SK-MEL-5 (cell line): Measurements from ENCODE around the gene ZNF652. TPM values are rescaled to one million over a fixed set of nuclear protein-coding genes. Genes with fewer than 3 reads are reported as not detected.
"Not testable (repeated sequence)": the region's sequence is repeated elsewhere in the genome, so short reads cannot be mapped to it uniquely, and the experiment has no call there.

Experiments
- DNase-seq: peaks from one replicate; pipeline ENCODE4 v3.0.0-alpha.2; 2016; ENCODE audit warnings: low read depth, low spot score
- in situ Hi-C: cut with HindIII; loops from 2 replicates; pipeline ENCODE4 v1.10.0; 2016; ENCODE audit warnings: low sequenced_read_pairs, high pct_unique_total_duplicates, low pct_unique_long_range_greater_than_20kb
- polyA plus RNA-seq, 2 experiments: library from polyadenylated mRNA; depleted of rRNA; stranded (reverse); fragments of >200 nt; gene quantifications; 2 replicates each; pipeline ENCODE4 v1.2.3, GENCODE V29; 2015
- total RNA-seq: library from RNA; depleted of rRNA; stranded (reverse); fragments of >200 nt; shearing (Covaris generic); gene quantifications from 2 replicates; pipeline ENCODE4 v1.2.3, GENCODE V29; 2014; rRNA removed

The ZNF652 gene
- total RNA-seq: 36.0 and 36.9 TPM in 2 replicates
- 16.8 and 17.5 TPM in 2 replicates for polyA plus RNA-seq (2015; cell fraction: cytosol; rRNA removed)
- polyA plus RNA-seq (2015; cell fraction: nucleus; rRNA removed): 27.5 and 32.5 TPM in 2 replicates

DNA sequence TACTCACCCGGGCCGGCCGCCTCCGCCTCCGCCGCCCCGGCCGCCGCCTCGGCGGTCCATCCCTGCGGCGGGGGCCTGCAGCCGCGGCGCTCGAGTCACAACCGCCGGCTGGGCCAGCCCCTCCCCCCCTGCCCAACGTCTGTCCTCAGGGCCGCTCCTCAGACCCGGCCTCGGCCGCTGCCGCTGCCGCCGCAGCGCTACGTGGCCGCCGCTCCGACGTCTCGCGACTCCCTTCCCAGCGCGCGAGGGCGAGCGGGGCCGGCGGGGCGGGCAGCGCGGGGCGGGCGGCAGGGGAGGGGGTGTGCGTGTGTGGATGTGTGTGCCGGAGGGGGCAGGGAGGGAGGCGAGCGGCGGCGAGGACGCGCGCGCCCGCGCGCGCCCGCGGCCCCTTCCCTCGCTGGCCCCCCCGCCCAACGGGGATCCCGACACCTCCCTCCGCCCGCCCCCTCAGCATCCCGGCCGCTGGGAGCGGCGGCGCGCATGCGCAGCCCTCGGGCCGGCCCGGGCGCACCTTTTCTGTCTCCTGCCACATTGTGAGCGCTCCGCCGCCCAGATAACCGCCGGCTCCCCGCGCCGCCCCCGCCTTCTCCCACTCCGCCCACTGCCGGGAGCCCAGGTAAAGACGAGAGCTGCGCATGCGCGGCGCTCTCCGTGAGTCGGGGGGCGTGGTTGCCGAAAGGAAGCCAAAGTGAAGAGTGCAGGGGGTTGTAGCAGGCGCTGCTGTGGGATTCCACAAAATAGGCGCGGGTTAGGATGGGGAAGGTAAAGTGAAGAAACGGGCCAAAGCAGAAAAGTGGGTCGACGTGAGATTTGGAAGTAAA lies at the start of gene ZNF652:
TSS of gene ZNF652 (minus strand) at position 349 of the 821 bp plus-strand sequence. CDS start 44,525 bp downstream, outside the sequence.
- in situ Hi-C loops: no loop called here
- peak; percentile 88 for DNase-seq

DNA sequence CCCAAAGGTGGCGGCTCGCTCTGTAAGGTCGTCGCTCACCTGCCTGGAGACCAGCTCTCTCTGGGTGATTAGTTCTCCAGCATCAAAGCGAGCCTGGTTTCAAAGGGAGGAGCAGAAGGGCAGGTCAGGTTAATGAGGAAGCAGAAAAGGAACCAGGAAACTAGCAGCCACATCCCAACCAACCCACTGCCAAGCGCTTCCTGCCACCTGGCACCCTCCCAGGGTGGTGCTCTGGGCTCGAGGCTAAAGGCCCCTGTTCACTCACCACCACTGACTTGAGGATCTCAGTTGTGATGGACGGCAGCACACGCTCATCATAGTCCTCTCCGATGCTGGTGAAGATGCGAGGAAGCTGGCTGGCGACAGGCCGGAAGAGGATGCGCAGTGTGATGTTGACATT lies 47.0 kb upstream of the ZNF652 start:
- no peak for DNase-seq
- in situ Hi-C loops: no loop called here

DNA sequence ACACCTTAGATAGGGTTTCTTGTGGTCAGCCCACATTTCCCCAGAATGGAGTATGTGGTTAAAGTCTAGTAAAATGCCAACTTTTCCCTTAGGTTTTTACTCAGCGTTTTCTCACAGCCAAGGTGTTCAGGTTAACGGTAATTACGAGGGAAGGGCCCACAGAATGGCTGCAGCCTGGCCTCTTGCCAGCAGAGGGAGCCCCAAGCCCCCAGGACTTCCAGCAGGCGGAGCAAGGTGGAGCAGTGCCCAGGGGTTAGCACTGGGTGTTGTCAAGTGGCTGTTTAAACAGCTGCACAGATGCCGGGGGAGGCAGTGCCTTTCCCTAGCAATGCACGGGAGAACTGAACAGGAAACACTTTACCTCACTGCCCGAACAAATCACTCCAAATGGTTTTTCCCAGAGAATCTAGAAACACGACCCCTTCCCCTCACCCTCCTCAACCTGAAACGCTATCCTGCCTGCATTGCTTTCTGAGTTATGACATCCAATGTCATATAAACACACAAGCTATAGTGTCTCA lies 46.0 kb upstream of the ZNF652 start:
- DNase-seq: peak; percentile 73
- in situ Hi-C loops: no loop called here

DNA sequence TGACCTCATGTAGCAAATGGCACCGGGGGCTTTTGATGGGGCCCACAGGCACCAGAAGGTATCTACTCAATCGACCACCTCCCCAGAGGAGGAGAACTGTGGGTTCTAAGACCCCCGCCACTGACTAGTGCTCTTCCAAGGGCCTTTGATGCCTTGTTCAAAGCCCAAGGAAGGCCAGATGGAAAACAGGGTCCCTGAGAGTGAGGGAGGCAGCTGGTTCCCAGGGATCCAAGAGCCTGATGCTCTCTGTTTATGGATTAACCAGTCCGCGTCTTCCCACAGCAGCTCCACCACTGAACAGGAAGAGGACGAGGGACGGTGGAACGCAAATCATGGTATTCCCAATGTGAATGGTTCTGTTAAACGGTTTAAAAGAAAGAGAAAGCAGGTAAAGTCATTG lies 45.0 kb upstream of the ZNF652 start:
- no peak for DNase-seq
- in situ Hi-C loops: no loop called here

DNA sequence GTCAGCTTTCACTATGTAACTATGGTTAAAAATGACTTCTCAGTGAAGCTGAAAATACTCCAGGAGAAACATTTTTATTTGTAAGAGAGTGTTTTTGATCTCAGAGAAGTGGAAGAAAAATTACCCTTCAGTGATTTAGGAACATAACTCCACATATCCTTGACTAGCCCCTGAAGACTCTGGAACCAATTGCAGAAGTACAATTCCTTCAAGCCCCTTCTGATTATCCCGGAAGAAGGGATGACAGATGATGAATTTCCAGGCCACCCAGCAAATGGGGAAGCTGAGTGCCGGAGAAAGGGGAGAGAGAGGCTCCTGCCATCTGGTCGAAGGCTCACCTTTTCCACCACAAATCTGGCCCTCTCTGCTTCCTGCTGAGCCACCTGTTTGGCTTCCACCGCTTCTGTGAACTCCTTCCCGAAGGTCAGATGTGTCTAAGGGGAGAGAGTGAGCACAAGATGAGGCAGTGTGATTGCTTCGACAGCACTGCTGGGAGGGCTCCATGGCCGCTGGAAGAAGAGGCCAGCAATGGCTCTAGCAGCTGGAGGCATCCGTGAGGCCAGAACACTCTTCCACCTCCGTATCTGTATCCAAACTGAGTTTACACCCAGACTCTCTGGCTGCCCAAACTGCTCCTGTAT lies 44.5 kb upstream of the ZNF652 start:
- in situ Hi-C loops: no loop called here

DNA sequence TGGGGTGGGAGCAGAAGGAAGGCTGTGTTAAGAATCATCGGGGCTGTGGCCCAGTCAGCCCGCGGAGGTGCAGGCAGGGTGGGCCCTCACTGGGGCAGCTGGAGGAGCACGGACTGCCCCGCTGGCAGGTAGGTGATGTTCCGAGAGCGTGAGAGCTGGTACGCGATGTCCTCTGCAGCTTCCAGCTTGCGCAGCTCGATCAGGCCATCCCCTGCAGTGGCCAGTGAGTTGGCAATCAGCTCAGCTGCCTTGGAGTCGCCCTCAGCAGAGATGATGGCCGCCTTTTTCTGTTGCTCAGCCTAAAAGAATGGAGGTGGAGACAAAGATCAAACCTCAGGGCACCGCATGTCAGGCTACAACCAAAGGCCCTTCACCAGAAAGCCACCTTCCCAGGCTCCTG lies 42.9 kb upstream of the ZNF652 start:
- no peak for DNase-seq
- in situ Hi-C loops: no loop called here

More for the DNA sequence above, 44.5 kb upstream of the ZNF652 start:
- DNase-seq: no peak

GRCh38 chr17:49404361-49404760 lies 42.3 kb upstream of the ZNF652 start:
- in situ Hi-C loops: no loop called here
- no peak for DNase-seq

DNA sequence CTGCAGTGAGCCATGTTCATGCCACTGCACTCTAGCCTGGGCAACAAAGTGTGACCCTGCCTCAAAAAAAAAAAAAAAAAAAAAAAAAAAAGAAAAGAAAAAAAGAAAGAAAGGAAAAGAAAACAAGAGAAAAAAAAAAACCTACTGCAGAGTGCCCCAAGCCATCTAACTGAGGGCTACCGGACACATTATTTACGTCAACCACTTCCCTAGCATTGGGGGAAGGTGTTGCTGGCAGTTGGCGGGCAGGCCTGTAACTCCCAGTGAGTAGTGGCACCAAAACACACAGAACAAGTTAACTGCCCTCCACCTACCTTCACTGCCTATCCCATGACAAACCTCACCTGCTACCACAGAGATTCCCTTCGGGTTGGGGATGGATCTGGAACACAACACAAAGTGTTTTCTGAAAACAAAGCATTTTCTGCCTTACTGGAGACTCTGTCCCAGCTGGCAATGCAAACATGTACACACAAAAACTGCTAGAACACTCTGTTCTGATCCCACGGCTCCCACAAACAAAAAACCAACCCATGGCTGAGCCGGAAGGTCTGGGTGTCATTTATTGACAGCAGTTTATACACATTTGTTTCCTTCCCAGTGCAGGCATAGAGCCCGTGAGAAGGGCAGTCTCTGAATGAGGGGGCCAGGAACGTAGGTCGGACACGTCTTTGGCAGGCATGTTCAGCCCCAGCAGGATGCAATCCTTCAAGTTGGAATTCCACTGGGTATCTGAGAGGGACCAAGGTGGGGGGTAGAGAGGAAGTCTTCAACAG lies 41.7 kb upstream of the ZNF652 start:
- in situ Hi-C loops: no loop called here

DNA sequence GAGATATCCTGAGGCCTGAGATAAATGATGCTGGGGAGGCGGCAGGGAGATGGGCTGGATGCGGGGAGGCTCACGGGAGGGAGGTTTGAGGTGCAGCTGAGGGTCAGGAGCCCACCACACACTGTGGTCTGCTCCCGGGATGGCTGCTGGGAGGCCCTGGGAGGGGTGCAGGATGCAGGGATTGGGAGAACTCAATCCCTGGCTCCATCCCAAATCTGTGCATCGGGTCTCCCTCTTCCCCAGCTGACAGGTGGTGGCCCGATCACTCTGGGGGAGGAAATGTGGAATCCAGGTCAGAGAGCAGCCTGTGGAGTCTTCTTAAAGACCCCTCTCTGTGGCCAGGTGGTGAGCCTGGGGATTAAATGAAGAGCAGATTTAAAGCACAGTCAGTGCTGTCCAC lies 40.7 kb upstream of the ZNF652 start:
- in situ Hi-C loops: no loop called here

More for the DNA sequence above, 41.7 kb upstream of the ZNF652 start:
- DNase-seq: no peak

DNA sequence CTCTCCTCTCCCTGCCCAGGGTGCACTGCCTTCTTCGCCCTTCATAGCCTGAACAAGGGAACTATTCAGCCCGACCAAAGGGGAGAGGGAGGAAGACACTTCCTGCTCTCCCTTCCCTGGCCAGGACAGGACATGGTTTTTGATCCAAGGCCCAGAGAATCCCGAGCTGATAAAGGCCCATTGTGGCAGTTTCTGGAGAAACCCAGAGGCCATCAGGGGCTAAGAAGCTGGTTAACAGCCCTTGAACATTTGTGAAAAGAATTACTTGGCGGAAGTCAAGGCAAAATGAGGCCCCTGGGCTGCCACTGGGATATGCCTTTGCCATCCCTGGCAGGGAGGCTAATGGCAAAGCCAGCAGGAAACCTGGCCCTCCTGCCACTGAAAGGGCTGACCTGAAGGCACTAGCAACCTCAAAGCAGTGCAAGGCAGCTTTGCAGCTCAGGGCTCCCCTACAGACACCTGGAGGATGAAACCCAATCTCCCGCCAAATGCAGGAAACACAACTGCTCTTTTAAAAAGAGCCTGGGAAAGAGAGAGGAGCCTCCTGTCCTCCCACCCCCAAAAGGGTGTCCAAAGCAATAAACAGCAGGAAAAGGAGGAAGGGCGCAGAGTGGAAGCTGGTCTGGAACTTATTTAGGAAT lies 40.0 kb upstream of the ZNF652 start:
- in situ Hi-C loops: no loop called here
- DNase-seq: peak; percentile 97

More for the DNA sequence above, 40.7 kb upstream of the ZNF652 start:
- DNase-seq: no peak

DNA sequence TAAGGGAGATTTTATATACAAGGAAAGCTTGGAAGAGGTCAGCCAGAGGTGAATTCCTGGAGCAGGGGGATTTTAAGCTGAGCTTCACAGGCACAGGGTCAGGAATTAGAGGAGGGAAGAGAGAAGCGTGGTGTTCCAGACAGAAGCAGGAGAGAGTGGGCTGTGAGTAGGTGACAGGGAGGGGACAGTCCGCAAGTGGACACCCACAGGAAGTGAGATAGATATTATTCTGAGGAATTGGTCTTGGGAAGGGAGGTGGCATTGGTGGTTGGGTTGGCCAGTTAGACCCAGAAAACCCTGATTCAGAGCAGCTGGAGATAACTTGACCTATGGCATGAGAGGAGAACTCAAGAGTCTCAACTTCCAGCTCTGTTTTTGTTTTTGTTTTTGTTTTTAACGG lies 37.9 kb upstream of the ZNF652 start:
- in situ Hi-C loops: no loop called here

DNA sequence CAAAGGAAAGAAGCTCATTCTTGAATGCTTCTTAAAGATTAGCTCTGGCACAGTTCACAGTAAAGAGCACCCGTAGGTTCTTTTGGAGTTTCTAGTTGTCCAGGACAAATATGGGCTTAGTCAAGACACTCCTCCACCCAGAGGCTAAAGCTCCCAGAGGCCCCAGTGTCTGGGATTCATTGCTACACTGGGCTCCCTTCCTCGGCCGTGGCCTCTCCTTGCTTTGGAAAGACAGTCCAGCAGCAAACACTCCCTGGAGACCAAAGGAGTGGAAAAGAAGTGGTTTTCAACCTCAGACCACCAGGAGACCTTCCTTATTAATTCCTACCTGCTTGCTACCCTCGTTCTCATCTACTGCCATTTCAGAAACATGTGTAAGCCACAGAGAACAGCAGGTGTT lies 35.5 kb upstream of the ZNF652 start:
- DNase-seq: no peak
- in situ Hi-C loops: no loop called here

More for the DNA sequence above, 37.9 kb upstream of the ZNF652 start:
- no peak for DNase-seq

DNA sequence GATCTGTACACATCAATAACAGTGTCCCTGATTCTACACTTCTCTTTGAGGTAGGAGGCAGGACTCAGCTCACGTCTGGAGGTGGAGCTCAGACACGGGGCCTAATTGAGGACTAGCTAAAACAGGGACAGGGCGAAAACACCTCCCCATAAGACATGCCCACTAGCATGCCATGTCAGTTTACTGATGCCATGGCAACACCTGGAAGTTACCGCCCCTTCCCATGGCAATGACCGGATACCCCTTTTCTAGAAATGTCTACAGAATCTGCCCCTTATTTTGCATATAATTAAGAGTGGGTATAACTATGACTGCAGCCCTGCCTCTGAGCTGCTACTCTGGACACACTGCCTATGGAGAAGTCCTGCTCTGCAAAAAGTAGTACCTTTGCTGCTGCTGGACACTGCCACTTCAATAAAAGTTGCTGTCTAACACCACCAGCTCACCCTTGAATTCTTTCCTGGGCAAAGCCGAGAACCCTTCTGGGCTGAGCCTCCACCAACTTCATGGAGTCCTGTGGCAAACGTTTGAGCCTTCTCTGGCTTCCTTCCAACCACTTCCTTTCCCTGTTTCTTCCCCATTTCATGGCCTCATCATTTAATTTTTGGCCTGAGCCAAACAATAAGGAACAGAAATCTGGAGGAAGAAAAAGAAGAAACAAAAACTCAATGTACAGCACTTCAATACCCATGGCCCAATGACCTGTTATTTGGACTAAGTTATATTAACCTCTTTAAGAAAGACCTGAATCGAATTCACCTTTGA lies 31.6 kb upstream of the ZNF652 start:
- DNase-seq: no peak
- in situ Hi-C loops: no loop called here

DNA sequence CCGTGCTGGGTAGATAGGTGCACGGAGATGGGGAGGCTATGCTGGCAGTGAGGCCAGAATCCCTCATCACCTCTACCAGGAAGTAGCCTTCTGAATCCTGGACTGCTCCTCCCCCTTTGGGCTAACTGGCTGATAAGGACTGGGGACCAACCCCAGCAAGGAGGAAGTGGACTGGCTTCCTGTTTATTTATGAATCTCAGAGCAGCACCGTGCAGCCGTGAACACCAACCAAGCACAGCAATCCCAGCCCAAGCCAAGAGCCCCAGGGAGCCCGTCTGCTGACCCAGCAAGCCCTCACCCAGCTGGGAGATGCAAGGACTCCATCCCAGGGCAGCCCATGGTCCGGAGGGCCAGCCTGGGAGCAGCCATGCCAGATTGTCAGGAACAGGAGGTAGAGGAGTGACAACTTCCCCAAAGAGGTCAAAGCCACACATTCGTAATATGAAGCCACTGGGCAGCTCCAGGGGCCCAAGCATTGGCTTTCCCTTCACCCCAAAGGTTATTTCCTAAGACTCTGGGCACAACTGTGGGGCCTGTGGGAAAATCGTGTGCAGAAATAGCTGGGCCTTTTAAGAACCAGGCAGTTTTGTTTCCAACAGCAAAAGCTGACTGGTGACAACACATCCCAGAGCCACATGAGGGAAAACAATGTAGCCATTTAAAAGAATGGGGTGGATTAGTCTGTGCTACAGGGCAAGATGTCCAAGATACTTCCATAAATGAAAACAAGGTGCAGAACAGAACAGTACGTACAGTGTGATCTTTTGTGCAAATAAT lies 28.7 kb upstream of the ZNF652 start:
- in situ Hi-C loops: no loop called here
- peak; percentile 56 for DNase-seq

DNA sequence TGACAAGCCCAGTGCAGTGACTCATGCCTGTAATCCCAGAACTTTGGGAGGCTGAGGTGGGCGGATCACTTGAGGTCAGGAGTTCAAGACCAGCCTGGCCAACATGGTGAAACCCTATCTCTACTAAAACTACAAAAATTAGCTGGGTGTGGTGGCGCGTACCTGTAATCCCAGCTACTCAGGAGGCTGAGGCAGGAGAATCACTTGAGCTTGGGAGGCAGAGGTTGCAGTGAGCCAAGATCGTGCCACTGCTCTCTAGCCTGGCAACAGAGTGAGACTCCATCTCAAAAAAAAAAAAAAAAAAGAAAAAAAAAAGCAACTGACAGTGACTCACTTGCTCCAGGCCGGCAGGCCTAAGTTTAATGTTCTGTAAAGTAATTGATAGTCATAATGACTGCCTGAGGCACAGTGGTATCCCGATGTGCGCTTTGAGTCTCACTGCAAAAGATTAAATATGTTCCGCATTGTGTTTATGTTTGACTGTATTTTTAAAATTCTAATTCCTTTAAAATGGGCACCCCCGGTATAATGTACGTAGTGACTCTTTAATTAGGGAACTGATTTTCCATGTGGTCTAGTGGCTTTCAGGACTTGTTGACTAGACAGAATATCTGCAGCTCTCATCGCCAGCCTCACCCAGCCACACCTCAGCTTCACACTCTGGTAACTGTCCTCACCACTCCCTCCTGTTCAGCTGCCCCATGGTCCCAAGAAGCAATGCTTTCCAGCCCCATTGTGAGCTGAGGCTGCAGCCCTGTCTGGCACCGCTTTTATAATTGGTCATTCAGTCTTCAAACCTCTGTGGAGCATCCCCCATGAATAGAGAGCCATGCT lies 27.7 kb upstream of the ZNF652 start:
- in situ Hi-C loops: not testable (repeated sequence)
- DNase-seq: peak; percentile 35
